PC-3 (cell line): ENCODE data around the gene NAPEPLD. TPM values are rescaled to one million over a fixed set of nuclear protein-coding genes. Genes with fewer than 3 reads are reported as not detected.
A peak's percentile ranks its signal among the peaks of the same experiment; 100 is the strongest.

Experiments
- ATAC-seq: fragments of 200-7000 bp; cut with Tn5 transposase; 2 replicates; pipeline ENCODE4 v1.9.1; 2020; ENCODE audit warnings: mild to moderate bottlenecking, moderate library complexity
- BruUV-seq: library from RNA; stranded (reverse); fragments of 400-500 nt; replicated peaks from 2 replicates; lab custom pipeline; 2021; lab: Mats Ljungman, UMichigan
- CTCF ChIA-PET: fragments of 300-600 bp; sonication (Branson Sonifier 250); formaldehyde crosslinking; loops from one replicate; lab custom pipeline; 2022; ENCODE audit warnings: antibody characterized with exemption; lab: Charles Lee
- POLR2A ChIA-PET: fragments of 300-600 bp; sonication (Branson Sonifier 250); formaldehyde crosslinking; loops from one replicate; lab custom pipeline; 2022; ENCODE audit warnings: antibody characterized with exemption; ENCODE audit not compliant: unreplicated experiment; lab: Charles Lee
- DNase-seq: peaks from one replicate; pipeline ENCODE4 v3.0.0-alpha.2; 2015
- H2AFZ ChIP-seq: fragments of 300-600 bp; sonication (generic); 2 replicates; pipeline ENCODE4 v1.6.0; 2016; ENCODE audit warnings: antibody characterized with exemption, low read length
- H3F3A ChIP-seq: fragments of 300-600 bp; sonication (generic); one replicate; pipeline ENCODE4 v1.6.0; 2017; ENCODE audit warnings: antibody characterized with exemption, low read length, control low read depth, mild to moderate bottlenecking; ENCODE audit not compliant: unreplicated experiment
- H3K27ac ChIP-seq: fragments of 300-600 bp; sonication (generic); 2 replicates; pipeline ENCODE4 v1.5.1; 2016; ENCODE audit warnings: mild to moderate bottlenecking, low read length
- H3K27me3 ChIP-seq: fragments of 300-600 bp; sonication (generic); 2 replicates; pipeline ENCODE4 v1.6.1; 2016; ENCODE audit warnings: low read length, mixed read lengths
- H3K36me3 ChIP-seq: fragments of 300-600 bp; sonication (generic); 2 replicates; pipeline ENCODE4 v1.6.1; 2016; ENCODE audit warnings: low read depth, mixed run types, low read length, mixed read lengths
- H3K4me1 ChIP-seq: fragments of 300-600 bp; sonication (generic); 2 replicates; pipeline ENCODE4 v1.5.1; 2016; ENCODE audit warnings: low read length; ENCODE audit not compliant: insufficient read depth
- H3K4me2 ChIP-seq: fragments of 300-600 bp; sonication (generic); 2 replicates; pipeline ENCODE4 v1.6.0; 2016; ENCODE audit warnings: low read length
- H3K4me3 ChIP-seq: fragments of 300-600 bp; sonication (generic); 2 replicates; pipeline ENCODE4 v1.5.1; 2016; ENCODE audit warnings: mild to moderate bottlenecking, low read length, mixed read lengths
- H3K79me2 ChIP-seq: fragments of 300-600 bp; sonication (generic); 2 replicates; pipeline ENCODE4 v1.6.1; 2017; ENCODE audit warnings: low read length, mixed read lengths
- H3K9ac ChIP-seq: fragments of 300-600 bp; sonication (generic); 2 replicates; pipeline ENCODE4 v1.6.0; 2016; ENCODE audit warnings: mild to moderate bottlenecking, low read length
- H3K9me2 ChIP-seq: fragments of 300-600 bp; sonication (generic); replicated peaks from 2 replicates; pipeline ENCODE4 v1.6.1; 2016; ENCODE audit warnings: mixed run types, low read length, mixed read lengths
- H3K9me3 ChIP-seq: fragments of 300-600 bp; sonication (generic); 2 replicates; pipeline ENCODE4 v1.6.1; 2016; ENCODE audit warnings: low read length, mixed read lengths
- H4K20me1 ChIP-seq: fragments of 300-600 bp; sonication (generic); 2 replicates; pipeline ENCODE4 v1.6.1; 2016; ENCODE audit warnings: low read length, mixed read lengths
- EZH2 ChIP-seq: fragments of 300-600 bp; sonication (generic); IDR thresholded peaks from one replicate; pipeline ENCODE4 v1.6.1; 2017; ENCODE audit warnings: antibody characterized with exemption, mild to moderate bottlenecking, low read length; ENCODE audit not compliant: unreplicated experiment
- EZH2phosphoT487 ChIP-seq: fragments of 300-600 bp; sonication (generic); IDR thresholded peaks from 2 replicates; pipeline ENCODE4 v1.6.1; 2018; ENCODE audit warnings: mild to moderate bottlenecking, antibody characterized with exemption, low read length, borderline replicate concordance
- intact Hi-C: fragments of 100-400 bp; cut with micrococcal nuclease; formaldehyde crosslinking; loops from 2 replicates; pipeline ENCODE4 v1.9.0; 2023
- total RNA-seq: library from RNA; depleted of rRNA; stranded (reverse); fragments of >200 nt; gene quantifications from 2 replicates; pipeline ENCODE4 v1.2.3, GENCODE V29; 2014
- TF ChIP-seq, protein P1 (sequence below): fragments of 300-600 bp; sonication (generic); conservative IDR thresholded peaks from 2 replicates; pipeline ENCODE4 v1.5.1; 2017; ENCODE audit warnings: antibody characterized with exemption, low read depth, mild to moderate bottlenecking, low read length

Gene NAPEPLD
- total RNA-seq, 1 experiment from 2014 or later = 2.5 TPM

DNA sequence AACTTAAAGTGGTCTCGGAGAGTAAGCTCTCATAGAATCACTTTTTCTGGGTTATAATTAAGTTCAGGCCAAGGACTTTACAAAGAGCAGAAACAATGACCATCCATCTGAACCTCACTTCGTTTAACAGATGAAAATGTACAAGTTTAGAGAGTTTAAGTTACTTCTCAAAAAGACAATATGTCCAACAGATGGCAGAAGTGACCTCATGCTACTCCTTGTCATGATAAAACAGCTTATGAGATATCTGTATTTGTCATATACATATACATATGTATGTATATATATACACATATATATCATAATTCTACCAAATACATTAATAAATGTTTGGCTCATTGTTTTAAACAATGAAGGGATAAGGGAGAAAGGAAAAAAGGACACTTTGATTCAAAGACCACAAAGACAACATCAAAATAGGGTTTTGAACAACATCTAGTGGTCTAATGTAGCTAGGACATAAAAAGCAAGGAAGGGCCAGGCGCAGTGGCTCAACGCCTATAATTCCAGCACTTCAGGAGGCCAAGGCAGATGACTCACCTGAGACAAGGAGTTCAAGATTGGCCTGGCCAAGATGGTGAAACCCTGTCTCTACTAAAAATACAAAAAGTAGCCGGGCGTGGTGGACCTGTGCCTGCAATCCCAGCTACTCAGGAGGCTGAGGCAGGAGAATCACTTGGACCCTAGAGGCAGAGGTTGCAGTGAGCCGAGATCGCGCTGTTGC, 17.8 kb downstream of the NAPEPLD start:
- no TSS peak for BruUV-seq
- no peak overlapping the region for H3K27ac ChIP-seq
- ChIA-PET CTCF (no interaction called here), POLR2A (no interaction called here)
- no peak overlapping the region for H3K9ac ChIP-seq
- H2AFZ ChIP-seq = no peak overlapping the region
- ATAC-seq (peak; percentile 59), DNase-seq (peak; percentile 52)
- H3K36me3 ChIP-seq = peaks cover 7% of the 10 kb centered on the region; the same call in 1 of the 2 replicates
- H4K20me1 ChIP-seq = no peaks in the 10 kb centered on the region
- H3F3A ChIP-seq = no peaks in the 10 kb centered on the region
- H3K9me2 ChIP-seq = no peaks in the 10 kb centered on the region
- intact Hi-C loops = loop anchor here (2.0 kb wide), 1 partner anchor 36 kb away; no protein-coding TSS in a partner anchor
- TF ChIP-seq, protein P1, sequence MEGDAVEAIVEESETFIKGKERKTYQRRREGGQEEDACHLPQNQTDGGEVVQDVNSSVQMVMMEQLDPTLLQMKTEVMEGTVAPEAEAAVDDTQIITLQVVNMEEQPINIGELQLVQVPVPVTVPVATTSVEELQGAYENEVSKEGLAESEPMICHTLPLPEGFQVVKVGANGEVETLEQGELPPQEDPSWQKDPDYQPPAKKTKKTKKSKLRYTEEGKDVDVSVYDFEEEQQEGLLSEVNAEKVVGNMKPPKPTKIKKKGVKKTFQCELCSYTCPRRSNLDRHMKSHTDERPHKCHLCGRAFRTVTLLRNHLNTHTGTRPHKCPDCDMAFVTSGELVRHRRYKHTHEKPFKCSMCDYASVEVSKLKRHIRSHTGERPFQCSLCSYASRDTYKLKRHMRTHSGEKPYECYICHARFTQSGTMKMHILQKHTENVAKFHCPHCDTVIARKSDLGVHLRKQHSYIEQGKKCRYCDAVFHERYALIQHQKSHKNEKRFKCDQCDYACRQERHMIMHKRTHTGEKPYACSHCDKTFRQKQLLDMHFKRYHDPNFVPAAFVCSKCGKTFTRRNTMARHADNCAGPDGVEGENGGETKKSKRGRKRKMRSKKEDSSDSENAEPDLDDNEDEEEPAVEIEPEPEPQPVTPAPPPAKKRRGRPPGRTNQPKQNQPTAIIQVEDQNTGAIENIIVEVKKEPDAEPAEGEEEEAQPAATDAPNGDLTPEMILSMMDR = 0 out of 2 replicates have a peak, but pooled peaks have one; percentile 19
- no peak for TF ChIP-seq EZH2
- no peaks in the 10 kb centered on the region for H3K27me3 ChIP-seq
- H3K79me2 ChIP-seq = 0 out of 2 replicates have a peak, but pooled peaks cover 6% of the 10 kb centered on the region
- no peaks in the 10 kb centered on the region for H3K9me3 ChIP-seq
- H3K4me3 ChIP-seq = no peak overlapping the region
- H3K4me2 ChIP-seq = 0 out of 2 replicates have a peak overlapping the region, but pooled peaks have one; percentile 15
- H3K4me1 ChIP-seq = peaks cover 8% of the 10 kb centered on the region

DNA sequence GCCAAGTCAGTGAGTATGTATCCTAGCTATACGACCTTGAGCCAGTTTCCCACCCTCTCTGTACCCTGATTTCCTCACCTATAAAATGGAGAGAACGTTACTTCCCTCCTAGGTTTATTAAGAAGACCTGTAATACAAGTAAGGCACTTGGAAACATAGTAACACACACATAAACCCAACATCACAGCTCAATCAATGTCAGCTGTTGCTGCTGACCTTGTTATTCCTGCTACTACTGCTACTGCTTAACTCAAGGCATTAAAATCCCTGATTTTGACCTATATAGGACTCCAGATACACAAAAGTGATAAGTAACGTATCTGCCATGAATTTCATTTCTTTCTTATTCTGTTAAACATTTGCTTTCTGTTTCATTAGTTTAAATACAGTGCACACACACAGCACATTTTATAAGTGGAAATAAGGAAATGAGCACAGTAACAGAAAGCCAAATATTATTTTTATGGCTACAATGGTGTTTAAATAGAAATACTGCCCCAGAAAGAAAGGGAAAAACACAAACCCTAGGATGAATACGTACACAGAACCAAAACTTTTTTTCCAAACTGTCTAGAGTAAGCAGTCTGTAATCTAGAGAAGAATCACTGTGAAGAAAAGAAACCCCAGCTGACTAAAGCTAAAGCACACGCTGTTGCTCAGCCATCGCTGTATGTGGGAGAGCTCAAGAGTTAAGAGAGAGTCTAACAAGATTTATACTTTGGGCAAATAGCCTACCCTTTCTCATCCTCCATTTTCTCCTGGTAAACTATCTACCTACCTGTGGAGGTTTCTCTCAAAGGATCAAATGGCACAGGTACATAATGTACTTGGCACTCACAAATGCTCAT, 19.0 kb downstream of the NAPEPLD start:
- H3K27ac ChIP-seq = no peak overlapping the region
- intact Hi-C loops = loop anchor here (2.0 kb wide), 1 partner anchor 35 kb away; no protein-coding TSS in a partner anchor
- no peaks in the 10 kb centered on the region for H4K20me1 ChIP-seq
- no peak for DNase-seq
- peaks cover 8% of the 10 kb centered on the region for H3K4me1 ChIP-seq
- 0 out of 2 replicates have a peak, but pooled peaks cover 6% of the 10 kb centered on the region for H3K79me2 ChIP-seq
- POLR2A ChIA-PET = no interaction called here
- no peaks in the 10 kb centered on the region for H3K9me2 ChIP-seq
- no TSS peak for BruUV-seq
- H3K27me3 ChIP-seq = no peaks in the 10 kb centered on the region
- H3K4me2 ChIP-seq = no peak overlapping the region
- H3K9me3 ChIP-seq = no peaks in the 10 kb centered on the region
- H3F3A ChIP-seq = no peaks in the 10 kb centered on the region
- CTCF ChIA-PET = no interaction called here
- no peak overlapping the region for H2AFZ ChIP-seq
- peak; percentile 57 for ATAC-seq
- TF ChIP-seq, protein P1 = no peak
- TF ChIP-seq EZH2phosphoT487 (no peak), EZH2 (no peak)
- H3K9ac ChIP-seq = no peak overlapping the region
- H3K4me3 ChIP-seq = no peak overlapping the region
- peaks cover 10% of the 10 kb centered on the region for H3K36me3 ChIP-seq
